HepG2 (cell line): ENCODE measurements around the gene KRTDAP. TPM values are rescaled to one million over a fixed set of nuclear protein-coding genes. Genes with fewer than 3 reads are reported as not detected.
"Not testable (repeated sequence)": the region's sequence is repeated elsewhere in the genome, so short reads cannot be mapped to it uniquely, and the experiment has no call there.

Experiments used
- ATAC-seq: fragments of 200-7000 bp; cut with Tn5 transposase; 3 replicates; pipeline ENCODE4 v1.9.1; 2020; ENCODE audit warnings: mild to moderate bottlenecking, moderate library complexity
- BruUV-seq: library from RNA; stranded (reverse); fragments of 400-500 nt; replicated peaks from 2 replicates; lab custom pipeline; 2021; lab: Mats Ljungman, UMichigan
- CTCF ChIA-PET: fragments of 300-600 bp; formaldehyde crosslinking; extraction: SDS; loops from one replicate; lab custom pipeline; 2021; ENCODE audit warnings: low total read pairs, inconsistent platforms, low intra/inter-chr PET ratio; lab: Yijun Ruan, JAX
- POLR2A ChIA-PET: fragments of 350-600 bp; sonication (Branson Sonifier 250); formaldehyde crosslinking; loops from one replicate; lab custom pipeline; 2020; ENCODE audit warnings: antibody characterized with exemption, inconsistent platforms; lab: Yijun Ruan, JAX
- DNase-seq: peaks from one replicate; pipeline ENCODE4 v3.0.0-alpha.2; 2015; ENCODE audit warnings: low spot score
- FAIRE-seq: peaks from 3 replicates; lab custom pipeline; 2011; peaks lifted over from hg19 to GRCh38; lab: Jason Lieb, UNC
- H2AFZ ChIP-seq: one replicate; pipeline ENCODE4 v1.6.1; 2011; ENCODE audit warnings: low read length, inconsistent platforms
- H3K27ac ChIP-seq: fragments of 300-600 bp; 3 replicates; pipeline ENCODE4 v1.8.0; 2011; ENCODE audit warnings: mixed run types, mild to moderate bottlenecking, mixed read lengths, low read length, inconsistent platforms; ENCODE audit not compliant: insufficient read depth; ENCODE audit errors: extremely low read length
- H3K27me3 ChIP-seq, 2 experiments: fragments of 200-600 bp in 1 of 2; 2 replicates in 1 of 2; 3 replicates in 1 of 2; pipeline versions ENCODE4 v1.6.0 to v1.8.0; 2011; ENCODE audit warnings: low read length in 2 of 2, mild to moderate bottlenecking in 2 of 2, moderate library complexity in 2 of 2, inconsistent platforms in 1 of 2; ENCODE audit not compliant: insufficient read depth in 2 of 2, control insufficient read depth in 1 of 2
- H3K36me3 ChIP-seq, 2 experiments: fragments of 200-600 bp in 1 of 2; replicated peaks in 1 of 2; 2 replicates in 1 of 2; 3 replicates in 1 of 2; pipeline versions ENCODE4 v1.5.1 to v1.8.0; 2011; ENCODE audit warnings: low read length in 2 of 2, inconsistent platforms in 1 of 2; ENCODE audit not compliant: insufficient read depth in 2 of 2, control insufficient read depth in 1 of 2
- H3K4me1 ChIP-seq: 2 replicates; pipeline ENCODE4 v1.5.1; 2012; ENCODE audit warnings: low read length, inconsistent platforms; ENCODE audit not compliant: insufficient read depth
- H3K4me2 ChIP-seq: 2 replicates; pipeline ENCODE4 v1.6.0; 2011; ENCODE audit warnings: low read depth, low read length, inconsistent platforms
- H3K4me3 ChIP-seq, 3 experiments: fragments of 200-600 bp in 1 of 3; sonication (generic), shearing (Covaris generic) in 1 of 3; replicated peaks in 1 of 3; 2 replicates each; pipeline ENCODE4 v1.5.1; 2011 to 2016; ENCODE audit warnings: low read length in 3 of 3, inconsistent platforms in 2 of 3, low read depth in 2 of 3, mild to moderate bottlenecking in 2 of 3, control low read depth in 1 of 3, mixed read lengths in 1 of 3; ENCODE audit not compliant: insufficient read depth in 1 of 3
- H3K79me2 ChIP-seq: one replicate; pipeline ENCODE4 v1.6.1; 2011; ENCODE audit warnings: low read length, inconsistent platforms; ENCODE audit not compliant: insufficient read depth
- H3K9ac ChIP-seq: 2 replicates; pipeline ENCODE4 v1.6.0; 2011; ENCODE audit warnings: mild to moderate bottlenecking, low read depth, low read length, inconsistent platforms; ENCODE audit not compliant: insufficient read depth
- H3K9me3 ChIP-seq: 2 replicates; pipeline ENCODE4 v1.5.1; 2012; ENCODE audit warnings: mild to moderate bottlenecking, low read length
- H4K20me1 ChIP-seq: 2 replicates; pipeline ENCODE4 v1.6.0; 2011; ENCODE audit warnings: inconsistent platforms, mild to moderate bottlenecking, low read length, moderate library complexity; ENCODE audit not compliant: insufficient read depth
- CTCF ChIP-seq: sonication (generic); formaldehyde crosslinking; IDR thresholded peaks from 2 replicates; pipeline ENCODE4 v1.5.0; 2020; ENCODE audit warnings: mild to moderate bottlenecking, missing genetic modification reagents, moderate library complexity
- SIN3A ChIP-seq: IDR thresholded peaks from 2 replicates; pipeline ENCODE4 v1.6.1; 2011; ENCODE audit warnings: low read depth, mild to moderate bottlenecking, control low read depth, low read length, borderline replicate concordance
- WGBS: methylation state at CpG from one replicate; pipeline ENCODE4 v1.1.6; 2017; ENCODE audit warnings: low lambda C conversion rate; 5-methylcytosine and 5-hydroxymethylcytosine counted together
- in situ Hi-C: cut with HindIII; loops from 2 replicates; pipeline ENCODE4 v1.10.0; 2017; ENCODE audit warnings: low pct_unique_long_range_greater_than_20kb; ENCODE audit not compliant: extremely low pct_ligation_motif_present
- intact Hi-C: fragments of 100-400 bp; cut with micrococcal nuclease; formaldehyde crosslinking; loops from one replicate; pipeline ENCODE4 v1.10.0; 2022; ENCODE audit not compliant: unreplicated experiment
- polyA plus RNA-seq, 8 experiments: library from polyadenylated mRNA; depleted of rRNA in 3 of 8; stranded (reverse) in 7 of 8; unstranded in 1 of 8; fragments of >200 nt; fragmentation: Illumina TruSeq in 4 of 8; extraction: Trizol in 4 of 8; gene quantifications; 2 replicates each; pipeline versions ENCODE4 v1.2.1 to v1.2.3, GENCODE V29; 2011 to 2016; ENCODE audit warnings: low read depth in 4 of 8, missing spikeins in 1 of 8, mixed read lengths in 1 of 8; ENCODE audit not compliant: insufficient read depth in 1 of 8
- total RNA-seq, 5 experiments: library from RNA; depleted of rRNA; stranded (reverse); fragments of >200 nt; fragmentation: Illumina TruSeq; extraction: Trizol; gene quantifications; 2 replicates each; pipeline ENCODE4 v1.2.3, GENCODE V29; 2016; ENCODE audit warnings: low read depth in 1 of 5

The KRTDAP gene
- total and polyA plus RNA-seq, 2 of the 13 experiments (the other 11 are each of a cell fraction or from before 2014, with no cell fraction given), result 0.86 to 1.5 TPM

GRCh38 chr19:35476149-35476548 lies 14.1 kb downstream of the KRTDAP start:
- no peak for FAIRE-seq
- Histone ChIP-seq H3K36me3 (no peaks in the 10 kb centered on the region), H3K27ac (no peak overlapping the region), H4K20me1 (no peaks in the 10 kb centered on the region), H3K9ac (no peak overlapping the region), H2AFZ (no peak overlapping the region), H3K79me2 (no peaks in the 10 kb centered on the region), H3K27me3 (no peaks in the 10 kb centered on the region), H3K4me3 (no peak overlapping the region), H3K4me1 (peaks cover 27% of the 10 kb centered on the region), H3K9me3 (no peaks in the 10 kb centered on the region), H3K4me2 (no peak overlapping the region)
- no TSS peak for BruUV-seq
- no peak for ATAC-seq
- intact Hi-C loops, result no loop called here
- TF ChIP-seq CTCF (CRISPR knock-in tag) (peak; percentile 32), SIN3A (no peak)
- WGBS, result 56% methylated on average over 4 of the region's 4 CpGs
- ChIA-PET POLR2A (no interaction called here), CTCF (no interaction called here)
- no peak for DNase-seq
- in situ Hi-C loops, result no loop called here

GRCh38 chr19:35474594-35474993 lies 15.7 kb downstream of the KRTDAP start:
- DNase-seq, H3K36me3 ChIP-seq, intact Hi-C loops, FAIRE-seq, CTCF ChIA-PET, H3K27me3 ChIP-seq, H3K4me2 ChIP-seq, ATAC-seq, H2AFZ ChIP-seq, H3K9ac ChIP-seq, H3K79me2 ChIP-seq, H3K9me3 ChIP-seq, POLR2A ChIA-PET, BruUV-seq, H3K27ac ChIP-seq, H3K4me3 ChIP-seq, H4K20me1 ChIP-seq, in situ Hi-C loops: not testable (repeated sequence)
- peaks cover 40% of the 10 kb centered on the region for H3K4me1 ChIP-seq
- 73% methylated on average over 7 of the region's 7 CpGs for WGBS
